ENCODE measurements around the gene DUSP28. TPM values are rescaled to one million over a fixed set of nuclear protein-coding genes. Genes with fewer than 3 reads are reported as not detected.

DUSP28 gene, protein sequence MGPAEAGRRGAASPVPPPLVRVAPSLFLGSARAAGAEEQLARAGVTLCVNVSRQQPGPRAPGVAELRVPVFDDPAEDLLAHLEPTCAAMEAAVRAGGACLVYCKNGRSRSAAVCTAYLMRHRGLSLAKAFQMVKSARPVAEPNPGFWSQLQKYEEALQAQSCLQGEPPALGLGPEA
- total RNA-seq = 10 to 100 TPM in 1 of 6 donors, 1 to 10 TPM in 5; 3.2 to 30.4 (median 5.7) TPM

DNA sequence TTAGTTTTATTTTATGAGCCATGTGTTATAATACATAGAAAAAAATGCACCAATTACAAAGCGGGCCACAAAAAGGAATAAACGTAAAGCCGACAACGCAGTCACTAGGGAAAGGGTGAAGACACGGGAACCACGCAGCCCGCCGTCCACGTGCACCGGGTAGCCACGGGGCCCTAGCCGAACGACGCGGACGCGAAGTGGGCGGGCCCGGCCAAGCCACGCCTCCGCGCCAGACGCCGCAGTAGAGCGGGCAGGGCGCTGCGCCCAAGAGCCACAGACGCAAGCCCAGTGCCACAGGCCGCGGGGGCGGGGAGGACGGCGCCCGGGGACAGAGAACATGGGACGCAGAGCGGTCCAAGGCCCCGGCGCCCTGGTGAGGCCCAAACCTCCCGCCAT lies at the start of gene DUSP28:
Gene DUSP28 (plus strand): TSS at position 274 of the 396 bp plus-strand sequence. CDS start 328 bp downstream, outside the sequence.
- ATAC-seq (ENCODE audit: low FRiP score in 2 of 2) = peak; percentile 92
- Histone ChIP-seq H3K4me1 (peaks cover 49 to 82% (median 59%) of the 10 kb centered on the region in 4 donors), H3K4me3 (peak within 1 kb of the TSS; percentile 90 to 98 (median 92)), H3K27me3 (no peaks in the 10 kb centered on the region), H3K36me3 (no peaks in the 10 kb centered on the region), H3K27ac (peak within 1 kb of the TSS; percentile 98 to 100 (median 98)), H3K9me3 (no peaks in the 10 kb centered on the region)
- WGBS, 2 donors = 1% methylated on average over 20 to 39 of the region's 39 CpGs
- DNase-seq = peak; percentile 95 to 100
- TF ChIP-seq POLR2A (IDR thresholded peaks at IDR 0.05) = peak in 3 of 4 donors; percentile 88 to 92 (median 92)
- peak in 1 of 4 donors; percentile 38 for TF ChIP-seq EP300 (IDR thresholded peaks at IDR 0.05)
- peak in 1 of 6 experiments; percentile 22 for TF ChIP-seq CTCF (IDR thresholded peaks at IDR 0.05)
- TF ChIP-seq POLR2AphosphoS5 (IDR thresholded peaks at IDR 0.05) = peak; percentile 95 to 97

DNA sequence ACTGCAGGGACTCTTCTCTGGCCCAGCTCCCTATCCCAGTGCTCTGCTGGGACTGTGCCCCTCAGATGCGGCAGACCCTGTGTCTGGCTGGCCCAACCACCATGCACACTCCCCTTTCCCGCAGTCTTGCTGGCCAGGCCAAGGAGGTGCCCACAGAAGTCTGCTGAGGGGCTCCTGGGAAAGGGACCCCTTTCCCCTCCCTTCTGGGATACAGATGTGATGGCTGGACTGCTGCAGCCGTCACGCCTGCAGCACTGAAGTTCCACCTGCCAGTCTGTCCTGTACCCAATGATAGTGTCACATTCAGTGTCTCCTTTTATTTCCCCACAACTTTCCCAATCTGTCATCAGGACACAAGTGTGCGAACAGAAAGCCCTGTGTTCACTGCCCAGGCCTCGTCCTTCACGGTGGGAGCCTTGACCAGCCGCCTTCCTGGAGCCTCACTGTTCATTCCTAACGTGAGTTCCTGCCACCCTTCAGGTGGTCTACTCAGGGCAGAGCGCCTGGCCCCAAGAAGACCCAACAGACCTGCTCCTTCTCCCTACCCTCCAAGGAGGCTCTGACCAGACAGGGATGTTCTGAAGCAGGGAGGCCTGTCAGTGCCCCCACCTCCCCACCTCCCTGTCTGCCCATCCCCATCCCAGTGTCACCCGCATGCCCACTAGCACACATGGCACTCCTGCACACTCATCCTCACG lies 49.5 kb upstream of the DUSP28 start:
- H3K4me1 ChIP-seq = peaks cover 0 to 7% (median 5%) of the 10 kb centered on the region in 4 donors
- ATAC-seq (ENCODE audit: low FRiP score in 2 of 2) (no peak), DNase-seq (peak in 1 of 2 donors; percentile 14)
- no peaks in the 10 kb centered on the region for H3K9me3 ChIP-seq
- WGBS, 2 donors = 89 to 92% methylated on average over 12 of the region's 12 CpGs
- H3K27ac ChIP-seq = no peak overlapping the region
- TF ChIP-seq CTCF (IDR thresholded peaks at IDR 0.05) (no peak), EP300 (IDR thresholded peaks at IDR 0.05) (no peak), POLR2AphosphoS5 (IDR thresholded peaks at IDR 0.05) (no peak), POLR2A (IDR thresholded peaks at IDR 0.05) (no peak)
- H3K36me3 ChIP-seq = peaks cover 0 to 26% (median 15%) of the 10 kb centered on the region in 4 donors
- no peaks in the 10 kb centered on the region for H3K27me3 ChIP-seq
- H3K4me3 ChIP-seq = no peak overlapping the region

GRCh38 chr2:240511351-240512108 lies 48.6 kb upstream of the DUSP28 start:
- ATAC-seq (ENCODE audit: low FRiP score in 2 of 2) = no peak
- Histone ChIP-seq H3K27ac (no peak overlapping the region), H3K4me1 (peaks cover 0 to 7% (median 5%) of the 10 kb centered on the region in 4 donors), H3K9me3 (no peaks in the 10 kb centered on the region), H3K36me3 (peaks cover 0 to 26% (median 15%) of the 10 kb centered on the region in 4 donors), H3K4me3 (no peak overlapping the region), H3K27me3 (no peaks in the 10 kb centered on the region)
- no peak for TF ChIP-seq CTCF (IDR thresholded peaks at IDR 0.05)
- no peak for TF ChIP-seq POLR2AphosphoS5 (IDR thresholded peaks at IDR 0.05)
- no peak for TF ChIP-seq EP300 (IDR thresholded peaks at IDR 0.05)
- no peak for TF ChIP-seq POLR2A (IDR thresholded peaks at IDR 0.05)
- DNase-seq = peak; percentile 13 to 70
- 96 to 99% methylated on average over 22 to 30 of the region's 31 CpGs for WGBS, 2 donors

DNA sequence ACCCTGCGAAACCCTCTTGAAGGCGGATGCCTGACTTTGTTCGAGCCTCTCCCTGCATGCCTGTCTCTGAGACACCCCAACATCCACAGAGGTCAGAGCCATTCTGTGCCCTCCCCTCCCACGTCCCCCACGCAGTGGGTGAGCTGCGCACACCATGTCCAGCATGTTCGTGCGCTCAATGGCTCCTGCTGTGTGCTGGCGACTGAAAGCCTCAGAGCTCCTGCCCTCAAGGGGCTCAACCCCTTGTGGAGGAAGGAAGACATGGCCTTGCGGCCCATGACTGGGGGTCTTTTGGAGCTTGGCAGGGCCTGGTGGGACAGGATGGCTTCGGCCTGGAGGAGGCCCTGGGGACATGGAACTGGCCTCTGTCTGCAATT lies 48.1 kb upstream of the DUSP28 start:
- H3K36me3 ChIP-seq = peaks cover 0 to 26% (median 15%) of the 10 kb centered on the region in 4 donors
- H3K27ac ChIP-seq = no peak overlapping the region
- 99 to 100% methylated on average over 3 to 11 of the region's 11 CpGs for WGBS, 2 donors
- no peak overlapping the region for H3K4me3 ChIP-seq
- TF ChIP-seq POLR2A (IDR thresholded peaks at IDR 0.05) = no peak
- no peak for TF ChIP-seq POLR2AphosphoS5 (IDR thresholded peaks at IDR 0.05)
- TF ChIP-seq CTCF (IDR thresholded peaks at IDR 0.05) = no peak
- H3K4me1 ChIP-seq = peaks cover 0 to 7% (median 5%) of the 10 kb centered on the region in 4 donors
- H3K9me3 ChIP-seq = no peaks in the 10 kb centered on the region
- peak in 1 of 2 donors; percentile 2 for DNase-seq
- ATAC-seq (ENCODE audit: low FRiP score in 2 of 2) = no peak
- H3K27me3 ChIP-seq = no peaks in the 10 kb centered on the region
